Heart left ventricle (tissue), 16 donors: Measurements from ENCODE around the gene GTF3C5. TPM values are rescaled to one million over a fixed set of nuclear protein-coding genes. Genes with fewer than 3 reads are reported as not detected.
"Not testable (repeated sequence)": the region's sequence is repeated elsewhere in the genome, so short reads cannot be mapped to it uniquely, and the experiment has no call there.

Experiments used
- ATAC-seq, 4 donors: fragments of 200-7000 bp; cut with Tn5 transposase; one replicate each; pipeline ENCODE4 v1.9.1; 2020 to 2022; ENCODE audit warnings: moderate library complexity in 4 of 4, mild to moderate bottlenecking in 3 of 4, moderate number of reproducible peaks in 1 of 4
- DNase-seq, 5 donors: peaks; one replicate each; pipeline ENCODE4 v3.0.0-alpha.2; 2020
- H3K27ac ChIP-seq, 12 donors: fragments of 200-600 bp; sonication (generic) in 4 of 12; one replicate each; pipeline versions ENCODE4 v1.5.0 to v1.8.0; 2016 to 2022; ENCODE audit warnings: mild to moderate bottlenecking in 2 of 12
- H3K27me3 ChIP-seq, 9 donors: fragments of 200-600 bp; sonication (generic) in 2 of 9; one replicate each; pipeline versions ENCODE4 v1.5.1 to v1.8.0; 2016 to 2022; ENCODE audit warnings: mild to moderate bottlenecking in 3 of 9
- H3K36me3 ChIP-seq, 9 donors: fragments of 200-600 bp; sonication (generic) in 2 of 9; one replicate each; pipeline versions ENCODE4 v1.5.0 to v1.8.0; 2018 to 2022; ENCODE audit warnings: mild to moderate bottlenecking in 2 of 9
- H3K4me1 ChIP-seq, 12 donors: fragments of 200-600 bp; sonication (generic) in 4 of 12; one replicate each; pipeline versions ENCODE4 v1.5.0 to v1.8.0; 2016 to 2022; ENCODE audit warnings: mild to moderate bottlenecking in 3 of 12
- H3K4me3 ChIP-seq, 12 donors: fragments of 200-600 bp; sonication (generic) in 4 of 12; one replicate each; pipeline versions ENCODE4 v1.5.0 to v1.8.0; 2017 to 2022; ENCODE audit warnings: mild to moderate bottlenecking in 9 of 12, moderate library complexity in 4 of 12
- H3K9me3 ChIP-seq, 12 donors: fragments of 200-600 bp; sonication (generic) in 4 of 12; one replicate each; pipeline versions ENCODE4 v1.5.0 to v1.8.0; 2016 to 2022; ENCODE audit warnings: mild to moderate bottlenecking in 1 of 12
- POLR2A ChIP-seq, 2 donors: fragments of 450-650 bp; IDR thresholded peaks; one replicate each; pipeline ENCODE4 v1.6.1; 2017; ENCODE audit warnings: antibody characterized with exemption in 2 of 2, mild to moderate bottlenecking in 2 of 2, moderate library complexity in 2 of 2
- WGBS, 4 donors: extraction: QIAGEN DNeasy Blood & Tissue Kit in 2 of 4; methylation state at CpG; one replicate each; pipeline versions ENCODE4 v1.1.5 to v1.1.7; 2013 to 2018; 5-methylcytosine and 5-hydroxymethylcytosine counted together
- intact Hi-C, 10 donors: fragments of 100-400 bp; cut with DNase I; formaldehyde crosslinking; loops; one replicate each; pipeline versions ENCODE4 v1.11.1 to v1.14.2; 2022
- polyA plus RNA-seq, 2 donors: library from polyadenylated mRNA; stranded (reverse); fragments of 200-250 nt; gene quantifications; one replicate each; pipeline ENCODE4 v1.2.3, GENCODE V29; 2013
- total RNA-seq, 9 donors: library from RNA; depleted of rRNA in 2 of 9; stranded (reverse); fragments of >200 nt in 2 of 9; fragmentation: NEBNext Ultra II Directional in 3 of 9; extraction: Animal tissue kit (Norgen Biotek cat#: 25700) in 3 of 9; gene quantifications; one replicate each; pipeline versions ENCODE4 v1.1.0 to v1.2.4, GENCODE V29; 2016 to 2023
- TF ChIP-seq, protein P1 (sequence below), 12 donors: fragments of 200-600 bp; sonication (generic) in 4 of 12; IDR thresholded peaks; one replicate each; pipeline versions ENCODE4 v1.5.0 to v1.8.0; 2018 to 2022; ENCODE audit warnings: antibody characterized with exemption in 12 of 12, mild to moderate bottlenecking in 5 of 12
- donor health status: ischemic (EF 13 %, LVEDD 7.1; RV severe dilation, severe dysfunction).
- donor health status: healthy with polysubstance abuse.
- donor health status: DM: no; HTN: yes; CAD: no.
- donor health status: DM: no; HTN: no; CAD: no.
- donor health status: ischemic (EF 25% LVEDD 6.9; RV normal size, moderate dysfunction).
- donor health status: ischemic (EF 25% LVEDD 5.7; RV mildly dilated, moderate dysfunction).
- donor health status: healthy.
- donor health status: DM: yes; HTN: yes; CAD: no.
- donor health status: ischemic (EF 35%, LVEDD 5.7; RV mildly dilated, moderate dysfunction).
- donor health status: nonischemic (EF 11% LVEDD 7.7; RV severe dilation, severe dysfunction).
- donor health status: DM: yes; HTN: yes; CAD: no.
- donor health status: PGD.
- donor health status: ischemic (EF 29% LVEDD 5.4; RV normal size, mild dysfunction).
- donor health status: nonischemic (EF 23%, LVEDD 6.1; RV moderate dilation, normal function).

GTF3C5 gene
- total and polyA plus RNA-seq, 11 donors: 22.9 to 51.7 (median 35.9) TPM

DNA sequence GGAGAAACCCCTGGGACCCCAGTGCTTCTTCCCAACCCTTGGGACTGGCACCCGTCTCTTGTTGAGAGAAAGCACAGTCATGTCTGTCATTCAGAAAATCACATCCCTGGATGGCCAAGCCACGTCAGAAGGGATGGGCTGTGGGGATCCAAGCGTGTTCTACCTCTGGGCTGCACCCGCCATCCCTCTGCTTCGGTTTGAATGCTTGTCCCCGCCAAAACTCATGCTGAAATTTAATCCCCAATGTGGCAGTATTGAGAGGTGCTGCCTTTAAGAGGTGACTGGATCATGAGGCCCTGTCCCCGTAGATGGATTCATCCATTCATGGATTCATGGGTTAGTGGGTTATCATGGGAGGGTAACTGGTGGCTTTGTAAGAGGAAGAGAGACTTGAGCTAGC is 58.0 kb downstream of the GTF3C5 start:
- Histone ChIP-seq H3K36me3 (no peaks in the 10 kb centered on the region), H3K27ac (no peak overlapping the region), H3K4me3 (no peak overlapping the region), H3K9me3 (no peaks in the 10 kb centered on the region), H3K27me3 (no peaks in the 10 kb centered on the region), H3K4me1 (peaks cover 0 to 12% (median 2%) of the 10 kb centered on the region in 12 donors)
- ATAC-seq (no peak), DNase-seq (peak in 1 of 5 donors; percentile 7)
- TF ChIP-seq, protein P1, sequence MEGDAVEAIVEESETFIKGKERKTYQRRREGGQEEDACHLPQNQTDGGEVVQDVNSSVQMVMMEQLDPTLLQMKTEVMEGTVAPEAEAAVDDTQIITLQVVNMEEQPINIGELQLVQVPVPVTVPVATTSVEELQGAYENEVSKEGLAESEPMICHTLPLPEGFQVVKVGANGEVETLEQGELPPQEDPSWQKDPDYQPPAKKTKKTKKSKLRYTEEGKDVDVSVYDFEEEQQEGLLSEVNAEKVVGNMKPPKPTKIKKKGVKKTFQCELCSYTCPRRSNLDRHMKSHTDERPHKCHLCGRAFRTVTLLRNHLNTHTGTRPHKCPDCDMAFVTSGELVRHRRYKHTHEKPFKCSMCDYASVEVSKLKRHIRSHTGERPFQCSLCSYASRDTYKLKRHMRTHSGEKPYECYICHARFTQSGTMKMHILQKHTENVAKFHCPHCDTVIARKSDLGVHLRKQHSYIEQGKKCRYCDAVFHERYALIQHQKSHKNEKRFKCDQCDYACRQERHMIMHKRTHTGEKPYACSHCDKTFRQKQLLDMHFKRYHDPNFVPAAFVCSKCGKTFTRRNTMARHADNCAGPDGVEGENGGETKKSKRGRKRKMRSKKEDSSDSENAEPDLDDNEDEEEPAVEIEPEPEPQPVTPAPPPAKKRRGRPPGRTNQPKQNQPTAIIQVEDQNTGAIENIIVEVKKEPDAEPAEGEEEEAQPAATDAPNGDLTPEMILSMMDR (IDR thresholded peaks at IDR 0.05): no peak
- no peak for TF ChIP-seq POLR2A (IDR thresholded peaks at IDR 0.05)
- WGBS, 4 donors: 95 to 98% (median 96%) methylated on average over 7 of the region's 7 CpGs
- intact Hi-C loops: no loop called here

DNA sequence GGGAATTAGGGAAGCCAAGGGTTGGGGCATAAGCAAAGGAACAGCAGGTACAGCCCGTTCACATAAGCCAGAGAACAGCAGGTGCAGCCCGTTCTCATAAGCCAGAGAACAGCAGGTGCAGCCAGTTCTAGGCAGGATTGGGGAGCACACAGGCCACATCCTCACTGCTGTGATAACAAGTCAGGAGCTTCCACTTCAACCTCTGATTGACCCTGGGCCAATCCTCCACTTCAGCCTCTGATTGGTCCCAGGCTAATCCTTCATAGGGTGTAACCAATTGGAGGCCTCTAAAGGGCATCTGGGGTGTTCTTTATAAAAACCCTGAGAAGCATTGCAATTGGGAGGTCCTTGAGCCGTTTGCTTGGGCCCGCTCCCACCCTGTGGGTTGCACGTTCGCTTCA is 58.5 kb downstream of the GTF3C5 start:
- no peak for DNase-seq
- intact Hi-C loops: no loop called here
- no peak for ATAC-seq

DNA sequence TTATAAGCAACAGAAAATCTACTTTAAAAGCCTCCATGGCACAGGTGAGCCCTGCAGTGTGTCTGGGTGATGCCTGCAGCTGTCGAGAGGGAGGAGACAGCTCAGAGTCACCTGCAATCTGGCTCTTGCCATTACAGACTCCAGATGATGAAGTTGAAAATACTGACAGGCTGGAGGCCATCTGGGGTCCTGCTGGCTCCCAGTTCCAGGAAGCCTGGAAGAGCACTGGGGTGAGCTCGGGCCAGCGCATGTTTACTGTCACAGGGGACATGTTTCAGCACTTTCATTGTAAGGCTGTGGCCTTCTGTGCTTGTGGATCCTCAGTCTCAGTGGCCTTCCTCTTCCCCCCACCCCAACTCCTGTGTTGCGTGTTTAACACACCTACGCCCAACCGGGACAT is 59.4 kb downstream of the GTF3C5 start:
- H3K4me1 ChIP-seq: peaks cover 0 to 12% (median 2%) of the 10 kb centered on the region in 12 donors
- H3K27ac ChIP-seq: no peak overlapping the region
- H3K9me3 ChIP-seq: peaks cover 0 to 6% (median 2%) of the 10 kb centered on the region in 12 donors
- no peaks in the 10 kb centered on the region for H3K36me3 ChIP-seq
- intact Hi-C loops: no loop called here
- no peaks in the 10 kb centered on the region for H3K27me3 ChIP-seq
- H3K4me3 ChIP-seq: no peak overlapping the region
- ATAC-seq: peak; percentile 46 to 80 (median 59)
- WGBS, 4 donors: 26 to 33% (median 30%) methylated on average over 5 to 6 of the region's 6 CpGs
- TF ChIP-seq, protein P1 (IDR thresholded peaks at IDR 0.05): no peak
- no peak for TF ChIP-seq POLR2A (IDR thresholded peaks at IDR 0.05)
- peak in 1 of 5 donors; percentile 47 for DNase-seq

More for the DNA sequence above, 58.5 kb downstream of the GTF3C5 start:
- no peak for TF ChIP-seq POLR2A (IDR thresholded peaks at IDR 0.05)
- TF ChIP-seq, protein P1 (IDR thresholded peaks at IDR 0.05): no peak
- H3K36me3 ChIP-seq: no peaks in the 10 kb centered on the region
- WGBS, 4 donors: 74 to 89% (median 87%) methylated on average over 6 of the region's 6 CpGs
- peaks cover 0 to 12% (median 2%) of the 10 kb centered on the region in 12 donors for H3K4me1 ChIP-seq
- no peak overlapping the region for H3K4me3 ChIP-seq
- H3K27ac ChIP-seq: no peak overlapping the region
- no peaks in the 10 kb centered on the region for H3K27me3 ChIP-seq
- no peaks in the 10 kb centered on the region for H3K9me3 ChIP-seq

DNA sequence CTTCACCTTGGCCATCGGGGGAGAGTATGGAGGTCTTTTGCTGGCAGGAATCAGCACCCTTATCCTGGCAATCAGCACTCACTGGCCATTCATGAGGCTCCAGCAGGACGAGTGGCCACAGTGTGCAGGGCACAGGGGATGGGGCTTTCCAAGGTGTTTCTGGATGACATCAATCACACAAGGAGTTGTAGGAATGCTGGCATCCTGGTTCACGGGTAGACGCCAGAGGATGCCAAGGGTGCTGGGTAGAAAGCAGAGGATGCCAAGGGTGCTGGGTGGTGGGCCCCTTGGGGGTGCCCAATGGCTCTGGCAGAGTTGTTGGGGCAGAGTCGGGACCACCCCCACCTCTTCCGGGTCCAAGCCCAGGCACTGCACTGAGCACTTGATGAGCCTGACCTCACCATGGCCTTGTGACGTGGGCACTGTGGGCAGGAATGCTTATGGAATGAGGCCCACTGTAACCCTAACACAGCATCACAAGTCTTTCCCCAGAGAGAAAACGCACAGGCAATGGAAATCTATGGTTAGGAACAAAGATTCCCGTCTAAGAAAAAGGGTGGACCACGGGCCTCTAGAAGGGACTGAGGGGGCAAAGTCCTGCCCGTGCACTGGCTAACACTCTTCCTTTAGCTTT is 60.1 kb downstream of the GTF3C5 start:
- DNase-seq: peak in 1 of 5 donors; percentile 9
- no peaks in the 10 kb centered on the region for H3K27me3 ChIP-seq
- TF ChIP-seq POLR2A (IDR thresholded peaks at IDR 0.05): no peak
- TF ChIP-seq, protein P1 (IDR thresholded peaks at IDR 0.05): no peak
- H3K36me3 ChIP-seq: no peaks in the 10 kb centered on the region
- peaks cover 0 to 13% (median 5%) of the 10 kb centered on the region in 12 donors for H3K9me3 ChIP-seq
- peak in 1 of 4 donors; percentile 6 for ATAC-seq
- 60 to 80% (median 72%) methylated on average over 9 to 11 of the region's 11 CpGs for WGBS, 4 donors
- peaks cover 0 to 12% (median 2%) of the 10 kb centered on the region in 12 donors for H3K4me1 ChIP-seq
- no peak overlapping the region for H3K4me3 ChIP-seq
- intact Hi-C loops: no loop called here
- H3K27ac ChIP-seq: no peak overlapping the region

DNA sequence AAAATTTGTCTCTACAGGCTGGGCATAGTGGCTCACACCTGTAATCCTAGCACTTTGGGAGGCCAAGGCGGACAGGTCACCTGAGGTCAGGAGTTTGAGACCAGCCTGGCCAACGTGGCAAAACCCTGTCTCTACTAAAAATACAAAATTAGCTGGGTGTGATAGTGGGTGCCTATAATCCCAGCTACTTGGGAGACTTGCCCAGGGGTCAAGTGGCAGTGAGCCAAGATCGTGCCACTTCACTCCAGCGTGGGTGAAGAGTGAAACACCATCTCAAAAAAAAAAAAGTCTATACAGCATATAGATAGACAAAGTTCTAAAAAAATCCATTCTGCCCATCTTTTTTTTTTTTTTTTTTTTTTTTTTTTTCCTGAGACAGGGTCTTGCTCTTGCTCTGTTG is 63.6 kb downstream of the GTF3C5 start:
- DNase-seq: peak in 1 of 5 donors; percentile 8
- H3K27ac ChIP-seq, H3K27me3 ChIP-seq, ATAC-seq, H3K4me3 ChIP-seq, intact Hi-C loops: not testable (repeated sequence)
- Histone ChIP-seq H3K4me1 (peaks cover 0 to 12% (median 2%) of the 10 kb centered on the region in 12 donors), H3K36me3 (peaks cover 4 to 35% (median 23%) of the 10 kb centered on the region in 9 donors), H3K9me3 (peaks cover 0 to 26% (median 14%) of the 10 kb centered on the region in 12 donors)
- 61 to 75% (median 64%) methylated on average over 4 of the region's 4 CpGs for WGBS, 4 donors
